GM12801 (cell line): ENCODE data around the gene CRYBG2.

ENCODE experiments used
- CTCF ChIP-seq: IDR thresholded peaks from one replicate; pipeline ENCODE4 v1.5.1; 2011; ENCODE audit warnings: control low read depth; ENCODE audit not compliant: insufficient read length; ENCODE audit errors: extremely low read depth

The CRYBG2 gene

GRCh38 chr1:26345718-26346117 lies 8.2 kb downstream of the CRYBG2 start:
- TF ChIP-seq CTCF: no peak

GRCh38 chr1:26344147-26344920 lies 9.6 kb downstream of the CRYBG2 start:
- no peak for TF ChIP-seq CTCF

- TF ChIP-seq CTCF: no peak
Measured at GRCh38 chr1:26340047-26340481, 13.9 kb downstream of the CRYBG2 start.

GRCh38 chr1:26338670-26339069 lies 15.3 kb downstream of the CRYBG2 start:
- TF ChIP-seq CTCF: no peak

GRCh38 chr1:26337625-26338024 lies 16.3 kb downstream of the CRYBG2 start:
- TF ChIP-seq CTCF: no peak

- TF ChIP-seq CTCF: no peak
Measured at GRCh38 chr1:26337206-26337535, 16.8 kb downstream of the CRYBG2 start.

GRCh38 chr1:26336477-26337205 lies 17.3 kb downstream of the CRYBG2 start:
- no peak for TF ChIP-seq CTCF
